Measurements from ENCODE around the gene SCN1B. TPM values are rescaled to one million over a fixed set of nuclear protein-coding genes. Genes with fewer than 3 reads are reported as not detected.
A peak's percentile ranks its signal among the peaks of the same experiment; 100 is the strongest.
"Not testable (repeated sequence)": the region's sequence is repeated elsewhere in the genome, so short reads cannot be mapped to it uniquely, and the experiment has no call there.

The SCN1B gene
- total RNA-seq, 2 donors from 2014 or later = 1.5 to 1.7 TPM

DNA sequence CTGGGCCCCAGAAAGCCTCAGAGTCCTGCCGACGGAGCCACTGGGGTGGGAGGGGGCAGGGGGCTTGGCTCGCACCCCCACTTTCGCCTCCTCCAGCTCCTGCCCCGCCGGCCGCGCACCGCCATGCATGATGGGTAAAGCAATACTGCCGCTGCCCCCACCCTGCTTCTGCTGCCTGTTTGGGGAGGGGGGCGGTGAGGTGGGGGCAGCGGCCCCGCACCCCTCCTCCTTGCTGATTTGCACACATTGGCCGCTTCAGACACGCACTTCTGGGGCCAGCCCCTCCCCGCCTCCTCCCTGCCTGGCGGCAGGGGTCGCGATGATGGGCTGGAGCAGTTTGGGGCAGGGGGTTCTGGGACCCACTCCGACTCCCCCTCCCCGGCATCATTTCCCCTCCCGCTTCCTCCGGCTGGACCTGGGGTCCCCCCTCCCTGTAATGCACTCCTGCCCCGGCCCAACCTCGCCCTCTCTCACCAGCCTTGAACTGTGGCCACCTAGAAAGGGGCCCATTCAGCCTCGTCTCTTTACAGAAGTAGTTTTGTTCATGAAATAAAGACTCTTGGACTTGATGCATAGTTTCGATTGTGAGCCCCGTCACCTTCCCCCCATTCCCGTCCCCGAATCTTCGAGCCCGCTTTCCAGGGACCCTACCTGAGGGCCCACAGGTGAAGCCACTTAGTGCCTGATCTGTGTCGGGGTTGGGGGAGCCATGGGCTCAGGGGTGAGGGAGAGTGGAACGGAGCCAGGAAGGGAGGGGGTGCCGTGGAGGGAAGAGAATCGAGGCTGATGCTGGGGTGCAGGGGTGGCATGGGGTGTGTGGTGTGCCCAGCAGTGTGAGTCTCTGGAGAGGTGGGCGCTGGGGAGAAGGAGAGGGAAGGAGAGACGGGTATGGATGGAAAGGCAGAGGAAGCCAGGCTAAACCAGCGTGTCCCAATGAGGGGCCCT lies 9.9 kb downstream of the SCN1B start:
- DNase-seq (ENCODE audit: low spot score in 2 of 2) (no peak), ATAC-seq (peak; percentile 5 to 18)
- no peaks in the 10 kb centered on the region for H3K36me3 Mint-ChIP-seq
- peak overlapping the region in 1 of 2 donors; percentile 81 for H3K27ac Mint-ChIP-seq
- no peaks in the 10 kb centered on the region for H3K9me3 Mint-ChIP-seq

DNA sequence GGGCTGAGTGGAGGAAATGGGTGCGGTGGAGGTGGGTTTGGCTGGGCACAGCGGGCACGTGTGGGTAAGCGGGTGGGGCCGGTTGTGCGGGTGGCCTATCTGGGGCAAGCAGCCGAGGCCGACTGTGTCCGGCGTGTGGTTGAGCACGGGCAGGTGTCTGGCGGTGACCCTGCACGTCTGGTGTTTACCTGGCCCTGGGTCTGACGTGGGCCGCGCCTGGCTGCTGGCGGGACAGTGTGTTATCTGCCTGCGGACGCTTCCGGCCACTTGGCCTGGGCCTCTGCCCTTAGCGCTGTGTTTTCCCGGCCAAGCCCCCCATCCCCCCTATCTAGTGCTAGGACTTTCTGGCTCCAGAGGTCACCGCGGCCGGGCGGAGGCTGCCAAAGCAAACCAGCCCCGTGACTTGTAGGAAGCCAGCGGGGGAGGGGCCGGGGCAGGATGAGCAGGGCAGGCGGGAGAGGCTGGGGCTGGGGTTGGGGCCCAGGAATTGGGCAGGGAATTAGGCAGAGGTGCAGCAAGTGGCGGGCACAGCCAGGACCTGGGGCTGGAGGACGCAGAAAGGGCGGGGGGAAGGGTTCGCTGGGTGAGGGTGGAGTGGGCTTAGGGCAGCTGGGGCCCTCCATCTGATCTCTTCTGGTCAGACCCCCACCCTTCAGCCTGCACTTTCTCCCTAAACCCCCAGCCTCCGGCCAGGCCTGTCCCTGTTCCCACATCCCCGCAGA lies 10.7 kb downstream of the SCN1B start:
- no peaks in the 10 kb centered on the region for H3K9me3 Mint-ChIP-seq
- DNase-seq (ENCODE audit: low spot score in 2 of 2) (no peak), ATAC-seq (peak; percentile 14 to 39)
- peak overlapping the region in 1 of 2 donors; percentile 81 for H3K27ac Mint-ChIP-seq
- H3K36me3 Mint-ChIP-seq = no peaks in the 10 kb centered on the region

DNA sequence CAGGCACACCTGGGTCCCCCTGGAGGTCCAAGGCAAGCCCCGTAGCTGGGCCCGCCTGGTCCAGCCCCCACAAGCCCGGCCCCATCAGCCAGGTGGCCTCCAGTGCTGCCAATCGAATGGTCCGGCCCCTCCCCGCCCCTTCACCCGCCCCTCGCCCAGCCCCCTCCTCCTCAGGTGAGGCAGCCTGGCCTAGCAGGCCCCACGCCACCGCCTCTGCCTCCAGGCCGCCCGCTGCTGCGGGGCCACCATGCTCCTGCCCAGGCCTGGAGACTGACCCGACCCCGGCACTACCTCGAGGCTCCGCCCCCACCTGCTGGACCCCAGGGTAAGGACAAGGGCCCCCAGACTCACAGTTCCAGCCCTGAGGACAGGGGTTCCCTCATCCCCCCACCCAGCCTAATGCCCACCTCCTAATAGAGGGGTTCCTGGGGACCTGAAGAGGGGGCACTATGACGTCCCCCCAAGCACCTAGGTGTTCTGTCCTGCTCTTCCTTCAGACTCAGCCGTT lies 11.3 kb downstream of the SCN1B start, which contains the start of gene HPN:
HPN (plus strand) TSS at position 174 of the 508 bp plus-strand sequence. CDS start 786 bp downstream, outside the sequence.
- DNase-seq (ENCODE audit: low spot score in 2 of 2) (no peak), ATAC-seq (no peak)
- Mint-ChIP-seq H3K9me3 (no peaks in the 10 kb centered on the region), H3K27ac (peak within 1 kb of the TSS; percentile 37 to 81), H3K36me3 (no peaks in the 10 kb centered on the region)

DNA sequence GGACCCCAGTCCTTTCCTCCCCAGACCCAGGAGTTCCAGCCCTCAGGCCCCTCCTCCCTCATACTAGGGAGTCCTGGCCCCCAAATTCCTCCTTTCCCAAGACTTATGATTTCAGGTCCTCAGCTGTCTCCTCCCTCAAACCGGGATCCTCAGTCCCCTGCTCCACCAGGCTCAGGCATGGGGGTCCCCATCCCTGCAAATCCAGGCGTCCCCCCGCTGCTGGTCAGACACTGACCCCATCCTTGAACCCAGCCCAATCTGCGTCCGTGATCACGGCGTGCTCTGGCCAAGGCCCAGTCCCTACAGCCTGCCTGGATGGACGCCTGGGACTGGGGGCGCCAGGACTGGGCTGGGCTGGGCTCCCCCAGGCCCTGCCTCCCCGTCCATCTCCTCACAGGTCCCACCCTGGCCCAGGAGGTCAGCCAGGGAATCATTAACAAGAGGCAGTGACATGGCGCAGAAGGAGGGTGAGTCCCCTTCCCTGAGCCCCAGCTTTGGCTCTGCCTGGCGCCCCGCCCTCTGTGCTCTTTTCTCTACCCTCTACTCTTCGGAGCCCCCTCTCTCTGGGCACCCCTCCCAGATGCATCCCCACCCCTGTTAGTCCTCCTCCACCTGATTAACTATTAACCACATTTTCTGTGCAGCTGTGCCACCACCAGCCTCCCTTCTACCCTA lies 11.9 kb downstream of the SCN1B start:
- Mint-ChIP-seq H3K9me3 (no peaks in the 10 kb centered on the region), H3K27ac (peak overlapping the region; percentile 17 to 37), H3K36me3 (no peaks in the 10 kb centered on the region)
- DNase-seq (ENCODE audit: low spot score in 2 of 2) = no peak
- ATAC-seq = no peak

DNA sequence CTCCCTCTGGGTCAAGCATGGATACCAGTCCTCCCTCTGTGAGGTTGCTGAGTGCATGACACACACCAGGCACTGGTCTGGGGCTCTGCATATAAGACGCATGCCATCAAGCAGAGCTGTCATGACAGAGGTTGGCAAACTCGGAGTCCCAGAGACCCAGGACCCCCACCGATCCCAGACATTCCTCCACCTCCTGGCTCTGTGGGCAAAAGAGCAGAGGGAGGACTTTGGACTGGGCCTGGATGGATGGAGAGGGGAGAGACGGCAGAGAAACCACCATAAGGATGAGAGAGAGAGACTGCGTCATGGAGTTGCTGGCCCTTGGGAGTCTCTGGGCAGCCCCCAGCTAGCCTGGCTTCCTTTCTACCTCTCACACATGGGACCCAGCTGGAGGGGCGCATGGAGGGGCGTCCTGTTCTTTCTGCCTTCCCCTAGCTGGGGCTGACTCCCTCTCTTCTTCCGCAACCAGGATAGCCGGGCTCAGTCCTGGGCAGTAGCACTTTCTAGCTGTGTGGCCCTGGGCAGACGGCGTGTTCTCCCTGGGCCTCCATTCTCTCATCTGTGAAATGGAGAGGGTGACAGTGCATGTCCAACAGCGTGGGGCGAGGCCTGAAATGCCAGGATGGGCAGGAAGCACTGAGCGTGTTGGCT lies 12.8 kb downstream of the SCN1B start:
- no peak for ATAC-seq
- H3K36me3 Mint-ChIP-seq = no peaks in the 10 kb centered on the region
- H3K27ac Mint-ChIP-seq = no peak overlapping the region
- DNase-seq (ENCODE audit: low spot score in 2 of 2) = no peak
- H3K9me3 Mint-ChIP-seq = no peaks in the 10 kb centered on the region

DNA sequence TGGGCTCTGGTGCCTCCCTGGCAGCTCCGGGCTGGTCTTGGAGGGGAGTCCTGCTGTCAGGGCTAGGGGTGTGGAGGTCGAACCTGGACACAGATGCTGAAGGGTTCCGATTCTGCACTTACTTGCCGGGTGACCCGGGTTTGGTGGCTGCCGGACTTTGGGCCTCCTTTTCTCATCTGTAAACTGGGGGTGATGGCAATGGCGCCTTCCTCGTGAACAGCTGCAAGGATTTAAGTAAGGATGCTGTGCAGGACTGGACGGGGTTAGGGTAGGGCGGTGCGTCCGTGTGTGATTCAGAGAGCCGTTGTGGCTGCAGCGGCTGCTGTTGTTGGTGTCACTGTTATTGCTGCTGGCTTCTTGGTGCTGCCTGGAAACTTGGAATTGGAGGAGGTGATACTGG lies 13.6 kb downstream of the SCN1B start:
- ATAC-seq (no peak), DNase-seq (ENCODE audit: low spot score in 2 of 2) (no peak)
- Mint-ChIP-seq H3K9me3 (no peaks in the 10 kb centered on the region), H3K27ac (no peak overlapping the region), H3K36me3 (no peaks in the 10 kb centered on the region)

DNA sequence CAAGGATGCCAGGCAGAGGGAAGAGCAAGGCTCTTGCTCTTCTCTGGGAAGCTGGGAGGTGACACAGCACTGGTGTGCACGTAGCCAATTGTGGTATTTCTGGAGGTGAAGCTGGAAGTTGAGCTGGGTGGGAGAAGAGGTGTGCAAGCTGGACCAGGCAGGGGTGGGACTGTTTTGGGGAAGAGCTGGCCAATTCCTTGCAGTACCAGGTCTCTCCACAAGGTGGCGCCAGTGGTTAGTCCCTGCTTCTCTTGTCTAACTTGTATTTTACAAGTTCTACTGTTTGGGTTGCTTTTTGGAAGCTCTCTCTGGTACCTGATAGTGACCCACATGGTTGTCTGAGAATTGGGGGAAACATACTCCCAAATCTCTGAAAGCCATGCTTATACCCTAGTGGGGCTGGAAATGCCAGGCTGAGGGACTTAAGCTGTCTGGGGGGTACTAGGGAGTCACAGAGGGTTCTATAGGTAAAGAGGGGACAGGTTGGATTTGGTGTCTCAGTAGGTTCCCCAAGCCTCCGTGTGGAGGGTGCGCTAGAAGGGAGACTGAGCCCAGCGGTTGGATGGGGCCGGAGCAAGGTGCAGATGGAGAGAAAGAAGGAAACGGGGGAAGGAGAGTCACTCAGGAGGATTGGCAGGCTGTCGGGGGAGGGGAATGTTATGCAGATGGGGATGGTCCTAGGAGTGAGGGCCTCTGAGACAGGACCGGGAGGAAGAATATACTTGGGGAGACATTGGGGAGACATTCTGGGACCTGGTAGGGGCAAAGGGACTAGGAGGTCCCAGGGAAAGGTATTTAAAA lies 14.2 kb downstream of the SCN1B start:
- no peak for ATAC-seq
- H3K36me3 Mint-ChIP-seq = no peaks in the 10 kb centered on the region
- no peaks in the 10 kb centered on the region for H3K9me3 Mint-ChIP-seq
- no peak overlapping the region for H3K27ac Mint-ChIP-seq
- peak in 1 of 2 donors; percentile 78 for DNase-seq (ENCODE audit: low spot score in 2 of 2)

DNA sequence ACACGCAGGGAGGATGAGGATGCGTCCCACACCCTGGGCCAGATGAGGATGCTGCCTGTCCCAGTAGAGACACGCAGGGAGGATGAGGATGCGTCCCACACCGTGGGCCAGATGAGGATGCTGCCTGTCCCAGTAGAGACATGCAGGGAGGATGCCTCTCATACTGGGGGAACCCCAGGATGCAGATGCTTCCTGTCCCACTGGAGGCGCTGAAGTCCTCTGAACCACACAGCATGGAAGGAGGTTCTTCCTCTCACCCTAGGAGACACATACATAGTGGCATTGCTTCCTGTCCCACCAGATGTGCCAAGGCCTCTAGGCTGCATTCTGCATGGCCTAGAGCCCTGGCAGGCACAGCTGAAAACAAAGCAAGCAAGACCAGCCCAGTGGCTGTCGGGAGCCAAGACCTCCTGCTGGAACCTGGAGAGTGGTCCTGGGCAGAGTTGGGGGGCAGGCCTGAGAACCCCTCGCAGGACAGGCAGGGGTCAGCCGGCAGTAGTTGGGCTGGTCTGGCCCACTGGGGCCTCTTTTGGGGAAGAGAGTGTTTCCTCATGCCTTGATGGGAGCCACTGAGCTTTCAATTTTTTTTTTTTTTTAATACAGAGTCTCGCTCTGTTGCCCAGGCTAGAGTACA lies 15.5 kb downstream of the SCN1B start:
- peak; percentile 82 to 86 for ATAC-seq
- Mint-ChIP-seq H3K9me3 (no peaks in the 10 kb centered on the region), H3K36me3 (no peaks in the 10 kb centered on the region), H3K27ac (no peak overlapping the region)
- DNase-seq (ENCODE audit: low spot score in 2 of 2) = peak in 1 of 2 donors; percentile 50

DNA sequence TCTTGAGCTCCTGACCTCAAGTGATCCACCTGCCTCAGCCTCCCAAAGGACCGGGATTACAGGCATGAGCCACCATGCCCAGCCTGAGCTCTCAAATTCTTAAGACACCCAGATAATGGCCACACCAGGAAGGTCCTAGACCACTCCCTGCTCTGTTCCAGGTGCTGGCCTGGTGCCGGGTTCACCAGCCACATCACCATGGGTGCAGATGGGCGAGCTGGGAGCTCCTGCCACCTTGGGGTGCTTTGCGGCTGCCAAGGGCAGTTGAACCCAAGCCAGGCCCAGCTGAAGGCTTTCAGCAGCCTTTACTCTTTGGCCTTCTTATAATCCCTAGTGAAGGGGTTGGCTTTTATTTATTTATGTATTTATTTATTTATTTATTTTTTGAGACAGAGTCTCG lies 16.2 kb downstream of the SCN1B start:
- no peak for ATAC-seq
- H3K36me3 Mint-ChIP-seq = no peaks in the 10 kb centered on the region
- no peaks in the 10 kb centered on the region for H3K9me3 Mint-ChIP-seq
- no peak overlapping the region for H3K27ac Mint-ChIP-seq
- DNase-seq (ENCODE audit: low spot score in 2 of 2) = no peak

DNA sequence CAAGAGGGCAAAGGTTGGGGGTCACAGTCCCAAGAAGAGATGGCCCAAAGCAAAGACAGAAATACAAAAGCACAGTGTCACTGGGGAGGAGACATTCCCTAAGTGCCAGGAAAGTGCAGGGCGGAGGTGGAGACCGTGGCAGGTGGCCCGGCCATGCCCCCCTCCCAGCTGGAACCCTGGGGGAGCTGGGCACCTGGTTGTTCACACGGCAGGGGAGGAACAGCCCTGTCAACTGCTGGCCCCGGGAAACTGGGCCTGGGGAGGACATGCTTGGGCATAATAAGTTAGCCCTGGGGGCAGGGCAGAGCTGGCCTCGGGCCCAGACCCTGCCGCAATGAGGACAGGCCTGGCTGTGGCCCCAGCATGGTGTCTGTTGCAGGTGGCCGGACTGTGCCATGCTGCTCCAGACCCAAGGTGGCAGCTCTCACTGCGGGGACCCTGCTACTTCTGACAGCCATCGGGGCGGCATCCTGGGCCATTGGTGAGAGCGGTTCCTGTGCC lies 18.7 kb downstream of the SCN1B start:
- Mint-ChIP-seq H3K36me3 (no peaks in the 10 kb centered on the region), H3K27ac (no peak overlapping the region), H3K9me3 (no peaks in the 10 kb centered on the region)
- no peak for DNase-seq (ENCODE audit: low spot score in 2 of 2)
- no peak for ATAC-seq

DNA sequence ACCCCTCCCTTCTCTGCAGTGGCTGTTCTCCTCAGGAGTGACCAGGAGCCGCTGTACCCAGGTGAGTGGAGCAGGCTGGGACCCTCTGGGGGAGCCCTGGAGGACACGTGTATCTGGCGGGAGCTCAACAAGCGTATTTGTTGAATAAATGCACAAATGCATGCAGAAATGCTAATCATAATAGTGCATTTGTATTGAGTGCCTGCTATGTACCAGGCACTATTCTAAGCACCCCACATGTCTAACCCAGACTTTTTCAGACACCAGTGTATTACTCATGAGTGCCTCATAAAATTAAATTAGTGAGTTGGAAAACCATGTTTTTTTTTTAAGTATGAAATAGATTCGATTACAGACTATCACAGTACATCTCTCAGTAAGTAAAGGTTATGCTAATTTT lies 19.2 kb downstream of the SCN1B start:
- Mint-ChIP-seq H3K27ac (no peak overlapping the region), H3K36me3 (no peaks in the 10 kb centered on the region), H3K9me3 (no peaks in the 10 kb centered on the region)
- DNase-seq (ENCODE audit: low spot score in 2 of 2) (no peak), ATAC-seq (no peak)

DNA sequence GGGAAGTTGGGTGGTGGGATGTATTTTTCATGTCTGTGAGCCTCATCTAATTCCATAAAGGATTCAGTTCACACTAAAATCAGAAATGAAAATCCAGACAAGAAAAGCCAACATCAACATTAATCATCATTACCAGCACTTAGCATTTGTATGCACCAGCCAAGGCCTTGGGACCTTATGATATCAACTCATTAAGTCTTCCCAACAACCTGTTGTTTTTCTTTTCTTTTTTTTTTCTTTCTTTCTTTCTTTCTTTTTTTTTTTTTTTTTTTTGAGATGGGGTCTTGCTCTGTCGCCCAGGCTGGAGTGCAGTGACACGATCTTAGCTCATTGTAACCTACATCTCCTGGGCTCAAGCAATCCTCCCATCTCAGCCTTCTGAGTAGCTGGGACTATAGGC lies 20.4 kb downstream of the SCN1B start:
- ATAC-seq; H3K9me3 Mint-ChIP-seq; H3K36me3 Mint-ChIP-seq; H3K27ac Mint-ChIP-seq; DNase-seq (ENCODE audit: low spot score in 2 of 2): not testable (repeated sequence)

DNA sequence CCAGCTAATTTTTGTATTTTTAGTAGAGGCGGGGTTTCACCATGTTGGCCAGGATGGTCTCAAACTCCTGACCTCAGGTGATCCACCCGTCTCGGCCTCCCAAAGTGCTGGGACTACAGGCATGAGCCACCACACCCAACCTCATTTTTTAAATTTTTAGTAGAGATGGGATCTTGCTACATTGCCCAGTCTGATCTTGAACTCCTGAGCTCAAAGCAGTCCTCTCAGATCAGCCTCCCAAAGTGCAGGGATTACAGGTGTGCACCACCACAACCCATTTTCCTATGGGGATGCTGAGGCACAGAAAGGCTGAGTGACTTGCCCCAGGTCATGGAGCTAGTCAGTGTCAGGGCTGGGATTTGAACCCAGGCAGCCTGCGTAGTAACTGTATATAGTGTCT lies 21.0 kb downstream of the SCN1B start:
- DNase-seq (ENCODE audit: low spot score in 2 of 2); H3K9me3 Mint-ChIP-seq; H3K36me3 Mint-ChIP-seq; H3K27ac Mint-ChIP-seq; ATAC-seq: not testable (repeated sequence)

DNA sequence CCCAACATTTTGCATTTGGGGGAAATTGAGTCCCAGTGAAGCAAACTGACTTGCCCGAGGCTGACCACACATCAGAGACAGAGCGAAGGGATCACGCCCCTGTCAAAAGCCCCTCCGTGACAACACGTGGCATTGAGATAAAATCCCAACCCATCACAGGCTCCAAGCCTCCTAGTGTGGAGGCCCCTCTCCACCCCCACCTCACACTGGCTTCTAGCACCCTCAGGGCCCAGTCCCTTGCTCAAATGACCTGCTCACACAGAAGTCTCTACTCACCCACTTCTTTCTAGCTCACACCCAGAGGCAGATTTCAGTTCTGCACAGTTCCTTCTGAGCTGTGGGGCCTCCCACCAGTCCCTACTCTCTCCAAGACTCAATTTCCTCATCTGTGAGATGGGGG lies 21.5 kb downstream of the SCN1B start:
- DNase-seq (ENCODE audit: low spot score in 2 of 2) (no peak), ATAC-seq (no peak)
- Mint-ChIP-seq H3K27ac (no peak overlapping the region), H3K9me3 (no peaks in the 10 kb centered on the region), H3K36me3 (no peaks in the 10 kb centered on the region)

DNA sequence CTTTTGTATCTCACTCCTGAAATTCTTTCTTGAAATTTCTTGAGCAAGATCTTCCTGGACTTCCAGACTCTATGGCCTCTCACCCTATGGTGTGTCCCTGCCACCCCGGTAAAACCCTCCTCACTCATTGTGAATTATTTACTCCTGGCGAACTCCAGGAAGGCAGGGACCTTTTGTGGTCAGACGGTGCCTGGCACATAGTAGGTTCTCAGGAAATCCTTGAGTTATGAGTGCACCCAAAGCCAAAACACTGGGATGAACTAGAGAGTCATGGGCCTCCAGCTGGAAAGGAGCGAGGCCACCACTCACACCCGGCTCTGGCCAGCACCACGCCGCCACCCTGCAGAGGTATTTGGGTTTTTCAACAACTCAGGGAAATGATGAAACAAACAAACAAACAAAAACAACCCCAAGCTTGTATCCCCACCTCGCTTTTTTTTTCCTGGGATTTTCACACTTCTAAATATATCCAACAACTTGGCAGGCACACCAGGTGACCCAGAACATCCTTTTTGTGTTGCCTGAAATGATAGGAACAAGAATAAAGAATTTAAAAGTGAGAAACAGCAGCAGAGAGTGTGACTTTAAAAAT lies 22.4 kb downstream of the SCN1B start:
- no peak for DNase-seq (ENCODE audit: low spot score in 2 of 2)
- ATAC-seq = no peak
- Mint-ChIP-seq H3K36me3 (no peaks in the 10 kb centered on the region), H3K27ac (peak overlapping the region in 1 of 2 donors; percentile 39), H3K9me3 (no peaks in the 10 kb centered on the region)
